HG02884 (cell line): Measurements from ENCODE around the gene RPS21.

Experiments used
- ATAC-seq: cut with Tn5 transposase; IDR thresholded peaks from one replicate; pipeline ENCODE4 v1.9.1; 2021; ENCODE audit warnings: mild to moderate bottlenecking, moderate library complexity; ENCODE audit not compliant: unreplicated experiment

Gene RPS21

DNA sequence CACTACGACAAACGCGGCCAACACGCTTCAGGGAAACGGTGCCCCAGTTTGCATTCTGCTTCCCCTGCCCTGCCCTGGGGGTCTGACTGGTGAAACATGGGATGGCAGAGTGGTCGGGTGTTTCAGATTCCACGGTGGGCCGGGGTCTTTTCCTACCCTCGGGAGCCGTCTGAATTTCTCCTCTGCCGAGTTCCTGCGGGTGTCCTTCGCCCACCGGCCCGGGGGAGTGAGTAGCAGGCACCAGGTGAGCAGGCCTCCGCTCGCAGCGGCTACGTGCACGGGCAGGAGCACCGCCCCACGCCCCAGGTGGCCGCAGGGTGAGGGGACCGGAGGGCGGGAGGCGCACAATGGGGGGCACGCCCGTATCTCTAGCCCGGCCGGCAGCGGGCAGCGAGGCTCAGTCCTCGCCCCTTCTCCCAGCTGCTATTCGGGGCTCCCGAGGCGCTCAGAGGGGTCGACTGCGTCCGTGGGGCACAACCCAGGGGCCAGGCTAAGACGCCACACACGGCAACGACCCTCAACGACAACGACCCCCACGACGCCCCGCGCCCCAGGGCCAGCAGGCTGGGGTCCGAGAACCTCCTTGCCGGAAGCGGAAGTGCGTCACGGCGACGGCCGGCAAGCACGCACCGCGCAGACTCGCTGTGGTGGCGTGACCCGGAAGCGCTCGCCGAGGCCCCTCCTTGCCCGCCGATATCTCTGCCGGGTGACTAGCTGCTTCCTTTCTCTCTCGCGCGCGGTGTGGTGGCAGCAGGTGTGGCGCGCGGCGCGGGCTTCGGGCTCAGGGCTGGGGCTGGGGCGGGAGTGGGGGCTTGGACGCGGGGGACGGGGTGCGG is at the start of gene RPS21:
RPS21 (plus strand) TSS at position 721 of the 836 bp plus-strand sequence. CDS start 236 bp downstream, outside the sequence.
- peak; percentile 84 for ATAC-seq

DNA sequence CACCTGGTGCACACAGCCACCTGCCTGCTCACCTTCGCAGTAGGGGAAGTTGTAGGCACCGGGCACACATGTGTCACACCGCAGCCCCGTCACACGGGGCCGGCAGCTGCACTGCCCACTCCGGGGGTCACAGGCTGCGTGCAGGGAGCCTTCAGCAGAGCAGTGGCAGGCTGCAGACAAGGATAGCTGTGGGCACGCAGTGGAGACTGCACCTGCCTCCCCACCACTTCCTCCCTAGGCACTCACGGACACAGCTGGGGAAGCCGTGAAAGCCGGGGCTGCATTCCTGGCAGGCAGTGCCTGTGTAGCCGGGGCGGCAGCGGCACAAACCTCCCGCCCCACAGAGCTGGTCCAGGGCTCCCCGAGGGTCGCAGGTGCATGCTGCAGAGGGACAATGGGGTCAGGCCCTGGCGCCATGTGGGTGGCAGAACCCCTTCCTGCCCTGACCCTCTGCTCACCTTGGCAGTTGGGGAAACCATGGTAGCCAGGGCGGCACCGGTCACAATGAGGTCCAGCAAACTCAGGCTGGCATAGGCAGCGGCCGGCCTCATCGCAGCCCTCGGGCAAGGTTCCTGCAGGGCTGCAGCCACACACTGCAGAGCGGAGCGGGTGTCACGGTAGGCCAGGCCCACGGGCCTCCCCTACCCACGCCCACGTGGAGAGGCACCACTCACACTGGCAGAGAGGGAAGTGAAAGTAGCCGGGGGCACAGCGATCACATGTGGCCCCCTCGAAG is 49.2 kb upstream of the RPS21 start:
- ATAC-seq = no peak

DNA sequence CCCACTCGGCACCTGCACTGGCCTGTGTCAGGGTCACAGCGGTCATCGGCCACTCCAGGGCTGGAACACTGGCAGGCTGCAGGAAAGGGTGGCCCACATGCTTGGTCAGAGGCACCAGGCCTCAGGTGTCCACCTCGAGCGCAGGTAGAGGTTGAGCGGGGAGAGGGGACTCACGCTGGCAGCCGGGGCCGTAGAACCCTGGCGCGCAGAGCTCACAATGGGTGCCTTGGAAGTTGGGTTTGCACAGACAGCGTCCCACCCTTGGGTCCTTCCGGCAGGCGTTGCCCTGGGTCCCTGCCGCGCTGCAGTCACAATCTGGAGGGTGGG is 48.6 kb upstream of the RPS21 start:
- no peak for ATAC-seq

DNA sequence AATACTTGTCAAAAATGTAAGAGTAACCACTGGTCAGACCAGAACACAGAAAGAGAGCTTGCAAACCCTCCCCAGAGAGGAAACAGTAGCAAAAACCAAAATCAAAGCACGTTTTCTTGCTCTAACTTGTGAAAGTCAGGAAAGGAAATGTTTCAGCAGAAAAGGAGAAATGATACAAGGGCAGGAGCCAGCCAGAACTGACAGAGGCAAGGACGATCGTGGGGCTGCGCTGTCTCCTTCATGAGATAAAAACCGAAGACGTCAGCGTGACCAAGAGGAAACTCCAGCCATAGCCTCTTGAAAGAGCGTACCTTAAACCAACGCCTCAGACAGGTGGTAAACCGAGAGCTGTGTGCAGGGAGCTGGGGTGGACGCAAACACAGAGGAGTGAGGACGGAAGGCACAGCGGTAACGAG is 47.2 kb upstream of the RPS21 start:
- peak; percentile 67 for ATAC-seq

- no peak for ATAC-seq
Observed at GRCh38 chr20:62342910-62343309, 44.0 kb upstream of the RPS21 start.

DNA sequence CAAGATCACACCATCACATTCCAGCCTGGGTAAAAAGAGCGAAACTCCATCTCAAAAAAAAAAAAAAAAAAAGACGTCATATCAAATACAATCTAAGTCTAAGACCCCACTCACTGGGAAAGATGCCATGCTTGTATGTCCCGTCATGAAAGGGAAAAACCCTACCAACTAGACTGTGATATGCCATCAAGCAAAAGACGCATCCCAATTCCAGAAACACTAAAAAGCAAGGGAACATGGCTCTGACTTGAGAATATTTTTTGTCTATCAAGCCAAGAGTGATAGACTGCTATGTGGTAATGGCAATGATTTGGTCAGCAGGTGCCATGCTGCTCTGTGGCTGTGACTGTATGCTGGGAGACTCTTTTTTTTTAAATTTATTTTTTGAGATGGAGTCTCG is 42.8 kb upstream of the RPS21 start:
- no peak for ATAC-seq

GRCh38 chr20:62344782-62345181 is 42.1 kb upstream of the RPS21 start:
- ATAC-seq = no peak

DNA sequence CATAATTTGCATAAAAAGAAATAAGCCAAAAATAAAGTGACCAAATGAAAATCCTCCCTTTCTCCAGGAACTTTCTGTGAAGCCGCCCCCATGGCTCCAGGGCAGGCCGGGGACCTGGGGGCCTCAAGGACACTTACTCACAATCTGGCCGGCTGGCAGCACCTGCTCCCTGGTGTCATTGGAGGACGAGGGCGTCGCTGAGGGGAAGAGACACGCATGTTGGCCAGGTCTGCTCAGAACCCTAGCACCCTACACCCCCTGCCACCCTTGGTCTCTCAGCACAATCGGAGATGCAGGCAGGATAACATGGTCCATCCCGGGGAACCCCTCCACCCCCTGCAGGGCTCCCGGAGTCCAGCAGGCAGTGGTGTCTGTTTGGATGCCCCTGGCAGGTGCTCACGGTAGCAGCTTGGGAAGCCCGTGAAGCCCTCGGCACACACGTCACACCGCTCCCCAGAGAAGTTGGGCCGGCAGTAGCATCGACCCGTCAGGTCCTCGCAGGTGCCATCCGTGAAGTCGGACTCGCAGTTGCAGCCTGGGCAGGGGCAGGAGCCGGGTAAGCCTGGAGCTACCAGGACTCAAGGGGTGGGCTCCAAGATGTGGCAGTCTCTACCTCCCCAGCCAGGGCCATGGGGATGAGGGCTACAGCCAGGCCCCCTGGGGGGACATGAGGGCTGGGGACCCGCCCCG is 41.1 kb upstream of the RPS21 start:
- no peak for ATAC-seq

GRCh38 chr20:62346398-62347150 is 40.3 kb upstream of the RPS21 start:
- no peak for ATAC-seq

GRCh38 chr20:62347151-62347404 is 39.8 kb upstream of the RPS21 start:
- ATAC-seq = no peak

DNA sequence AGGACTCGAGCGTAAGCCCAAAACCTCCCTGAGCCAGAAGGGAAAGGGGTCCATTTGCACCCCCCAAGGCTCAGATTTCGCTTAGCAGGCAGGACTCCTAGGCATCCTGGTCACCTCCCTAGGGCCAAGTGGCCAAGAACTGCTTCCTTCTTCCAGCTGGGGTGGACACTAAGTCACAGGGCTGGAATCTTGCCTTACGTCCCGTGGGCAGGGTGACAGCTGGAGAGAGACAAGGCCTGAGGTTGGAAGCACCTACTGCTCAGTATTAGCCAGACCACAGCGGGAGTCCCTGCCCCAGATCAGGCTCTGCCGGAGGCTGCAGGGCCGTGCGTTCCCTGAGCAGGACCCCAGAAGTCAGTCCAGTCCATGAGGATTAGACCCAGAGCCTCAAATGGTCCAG is 39.5 kb upstream of the RPS21 start:
- no peak for ATAC-seq

DNA sequence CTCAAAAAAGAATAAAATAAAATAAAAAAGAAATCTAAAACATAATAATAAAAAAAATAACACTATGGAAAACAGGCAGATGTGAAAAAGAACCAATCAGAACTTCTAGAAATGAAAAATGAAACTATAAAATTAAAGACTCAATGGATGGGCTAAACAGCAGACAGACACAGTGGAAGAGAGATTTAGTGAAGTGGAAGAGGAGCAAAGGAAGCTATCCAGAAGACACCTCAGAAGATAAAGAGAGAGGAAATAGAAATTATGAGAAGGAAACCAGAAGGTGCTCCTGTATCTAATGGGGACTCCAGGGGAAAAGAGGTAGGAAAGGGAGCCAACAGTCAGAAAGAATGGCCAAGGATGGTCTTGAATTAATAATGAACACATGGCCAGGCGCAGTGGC is 38.3 kb upstream of the RPS21 start:
- ATAC-seq = no peak

DNA sequence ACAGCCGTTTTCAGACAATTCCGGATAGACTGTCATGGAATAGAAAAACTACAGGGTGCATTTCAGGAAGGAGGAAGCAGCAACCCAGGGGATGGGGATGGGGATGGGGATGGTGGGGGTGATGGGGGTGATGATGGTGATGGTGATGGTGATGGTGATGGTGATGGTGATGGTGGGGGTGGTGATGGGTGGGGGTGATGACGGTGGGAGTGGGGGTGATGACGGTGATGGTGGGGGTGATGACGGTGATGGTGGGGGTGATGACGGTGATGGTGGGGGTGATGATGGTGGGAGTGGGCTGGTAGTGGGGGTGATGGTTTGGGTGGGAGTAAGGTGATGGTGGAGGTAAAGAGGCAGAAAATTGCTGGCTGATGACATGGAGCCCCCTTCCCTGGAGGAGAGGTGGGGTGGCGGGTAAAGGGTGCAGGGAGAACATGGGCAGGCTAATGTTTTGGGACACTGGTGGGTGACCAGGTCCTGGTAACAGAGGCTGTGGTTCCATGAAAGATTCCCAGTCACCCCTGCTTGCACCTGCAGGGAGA is 37.3 kb upstream of the RPS21 start:
- ATAC-seq = no peak

DNA sequence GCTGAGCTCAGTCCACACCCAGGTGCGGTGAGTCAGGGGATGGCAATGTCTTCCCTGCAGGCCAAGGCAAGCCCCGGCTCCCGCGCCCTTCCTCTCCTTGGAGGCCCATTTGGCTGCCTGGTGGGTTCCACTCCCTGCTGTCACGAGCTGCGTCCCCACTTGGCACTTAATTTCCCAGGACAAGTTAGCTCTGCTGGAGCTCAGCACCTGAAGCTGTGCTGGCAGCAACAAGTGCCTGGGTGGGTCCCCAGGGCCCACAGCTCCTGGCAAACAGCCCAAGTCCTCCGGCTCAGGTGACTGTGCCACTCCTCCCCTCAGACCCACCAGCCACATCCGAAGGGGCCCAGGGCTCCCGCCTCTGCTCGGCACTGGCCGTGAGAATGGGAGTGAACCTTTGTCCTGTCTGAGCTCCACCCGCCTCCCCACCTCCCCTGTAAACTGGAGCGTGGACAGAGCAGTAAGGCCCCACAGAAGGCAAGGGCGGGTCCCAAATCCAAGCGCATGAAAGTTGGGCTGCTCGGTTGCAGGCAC is 36.7 kb upstream of the RPS21 start:
- no peak for ATAC-seq

DNA sequence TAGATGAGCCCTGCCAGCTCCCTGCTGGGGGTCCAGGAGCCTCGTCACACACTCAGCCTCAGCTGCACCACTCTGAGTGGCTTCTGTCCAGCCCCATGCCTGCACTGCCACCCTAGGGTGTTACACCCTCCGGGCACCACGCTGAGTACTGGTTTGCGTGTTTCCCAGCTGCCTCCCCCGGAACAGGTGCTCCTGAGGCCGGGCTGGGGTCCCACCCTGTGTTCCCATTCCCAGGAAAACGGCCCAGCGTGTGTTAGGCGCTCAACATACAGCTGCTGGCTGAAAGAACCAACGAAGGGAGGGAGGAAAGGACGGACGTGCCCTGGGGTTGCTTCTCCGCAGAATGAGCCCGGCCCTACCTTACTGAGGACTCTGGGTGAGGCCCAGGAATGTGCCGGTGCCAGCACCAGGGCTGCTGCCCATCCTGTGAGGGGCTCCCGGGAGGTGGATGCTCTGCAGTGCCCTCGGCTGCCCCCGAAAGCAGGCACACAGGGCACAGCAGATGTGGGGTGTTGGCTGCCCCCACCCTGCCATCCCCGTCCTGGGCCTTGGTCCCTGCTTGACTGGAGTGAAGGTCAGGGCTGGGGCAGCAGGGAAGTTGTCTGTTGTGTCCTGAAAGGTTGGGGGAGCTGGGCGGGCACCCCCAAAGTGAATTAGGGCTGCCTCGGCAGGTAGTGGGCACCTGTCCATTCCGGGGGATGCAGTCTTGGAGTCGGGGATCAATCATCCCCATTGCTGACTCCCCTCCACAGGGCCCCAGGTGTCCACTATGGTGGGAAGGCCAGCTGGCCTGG is 36.1 kb upstream of the RPS21 start:
- ATAC-seq = no peak

DNA sequence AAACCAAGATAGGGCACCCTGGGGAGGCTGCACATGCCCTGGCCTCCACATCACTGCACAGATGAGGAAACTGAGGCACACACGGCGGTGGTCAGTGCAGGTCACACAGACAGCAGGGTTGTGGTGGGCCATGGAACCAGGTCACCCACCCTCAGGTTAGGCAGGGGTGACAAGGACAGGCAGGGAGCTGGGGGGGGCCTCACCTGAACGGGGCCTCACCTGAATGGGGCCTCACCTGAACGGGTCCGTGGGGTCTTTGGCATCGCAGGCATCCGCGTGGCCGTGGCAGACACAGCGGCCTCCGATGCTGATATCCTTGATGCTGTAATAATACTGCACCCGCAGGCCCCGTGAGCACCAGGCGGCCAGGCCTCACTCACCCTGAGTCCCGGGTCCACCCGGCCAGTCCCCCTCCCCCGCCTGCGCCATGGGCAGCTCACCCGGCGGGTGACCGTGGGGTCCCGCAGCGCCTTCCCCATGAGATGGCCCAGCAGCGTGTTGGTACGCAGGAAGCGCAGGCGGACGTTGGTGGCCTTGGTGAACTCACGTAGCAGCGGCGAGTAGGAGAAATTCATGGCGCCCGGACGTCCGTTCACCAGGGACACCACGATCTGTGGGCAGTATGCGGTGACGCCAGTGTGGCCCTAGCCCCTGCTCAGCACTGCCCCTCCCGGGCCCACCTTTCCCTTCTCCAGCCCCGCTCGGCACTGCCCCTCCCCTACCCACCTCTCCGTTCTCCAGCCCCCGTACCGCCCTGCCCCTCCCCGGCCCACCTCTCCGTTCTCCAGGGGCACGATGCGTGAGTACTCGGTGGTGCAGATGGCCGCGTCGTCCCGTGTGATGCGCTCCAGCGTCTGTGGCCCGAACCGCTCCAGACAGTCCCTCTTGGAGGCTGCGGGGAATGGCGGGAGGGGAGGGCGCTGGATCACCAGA is 35.2 kb upstream of the RPS21 start:
- no peak for ATAC-seq

DNA sequence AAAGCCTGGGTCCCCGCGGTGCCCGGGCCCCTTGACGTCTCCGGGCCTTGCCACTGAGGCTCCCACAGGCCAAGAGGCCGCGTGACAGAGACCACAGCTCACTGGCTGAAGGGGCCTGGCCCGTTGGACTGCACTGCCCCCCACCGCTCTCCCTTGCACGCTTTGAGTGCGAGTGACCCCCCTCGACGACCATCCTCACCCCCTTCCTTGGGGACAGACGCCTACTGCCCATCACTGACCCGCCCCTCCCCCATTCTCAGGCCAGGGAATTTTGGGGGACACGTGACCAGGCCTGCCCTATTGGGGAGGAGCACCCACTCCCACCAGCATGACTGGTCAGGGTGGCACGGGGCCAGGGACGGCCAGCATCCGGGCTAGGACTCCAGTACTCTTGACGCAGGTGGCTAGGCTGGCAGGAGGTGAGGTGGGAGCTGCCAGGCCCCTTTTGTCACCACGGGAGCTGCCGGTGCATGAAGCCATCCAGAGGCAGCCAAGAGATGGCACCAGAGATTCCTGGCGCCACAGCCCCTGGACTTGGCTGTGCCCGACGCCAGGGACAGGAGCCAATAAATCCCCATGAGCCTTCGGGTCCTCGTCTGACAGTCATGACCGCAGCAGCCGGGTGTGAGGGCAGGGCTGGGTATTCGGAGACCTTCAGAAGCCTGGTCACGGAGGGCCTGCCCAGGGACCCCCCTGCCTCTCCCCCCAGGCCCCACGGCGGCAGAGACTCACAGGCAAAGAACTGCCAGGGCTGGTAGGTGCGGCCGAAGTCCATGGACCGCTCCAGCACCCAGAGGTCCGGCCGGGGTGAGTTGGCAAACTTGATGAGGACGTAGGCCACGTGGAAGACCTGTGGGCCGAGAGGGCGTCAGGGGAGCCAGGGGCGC is 34.3 kb upstream of the RPS21 start:
- ATAC-seq = no peak
